Fibroblast of lung (primary cell): ENCODE data around the gene NAV3.
"Not testable (repeated sequence)": the region's sequence is repeated elsewhere in the genome, so short reads cannot be mapped to it uniquely, and the experiment has no call there.

Experiments used
- EZH2 ChIP-seq: IDR thresholded peaks from 2 replicates; pipeline ENCODE4 v1.5.1; 2012; ENCODE audit warnings: low read length, control low read depth, mild to moderate bottlenecking; ENCODE audit errors: missing control alignments
- TF ChIP-seq, protein P1 (sequence below), 2 donors: IDR thresholded peaks in 1 of 2; conservative IDR thresholded peaks in 1 of 2; 1 replicate in 1 of 2; 2 replicates in 1 of 2; pipeline ENCODE4 v1.5.1; 2011 to 2012; ENCODE audit warnings: low read length in 2 of 2, control low read depth in 1 of 2, inconsistent platforms in 1 of 2, low read depth in 1 of 2, mild to moderate bottlenecking in 1 of 2

DNA sequence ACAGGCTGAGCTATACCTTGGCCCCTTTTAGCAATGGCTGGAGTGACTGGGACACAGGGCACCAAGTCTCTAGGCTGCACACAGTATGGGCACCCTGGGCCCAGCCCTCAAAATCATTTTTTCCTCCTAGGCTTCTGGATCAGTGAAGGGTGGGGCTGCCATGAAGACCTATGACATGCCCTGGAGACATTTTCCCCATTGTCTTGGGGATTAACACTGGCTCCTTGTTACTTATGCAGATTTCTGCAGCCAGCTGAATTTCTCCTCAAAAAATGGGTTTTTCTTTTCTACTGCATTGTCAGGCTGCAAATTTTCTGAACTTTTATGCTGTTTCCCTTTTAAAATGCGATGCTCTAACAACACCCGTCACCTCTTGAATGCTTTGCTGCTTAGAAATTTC lies 272.1 kb downstream of the NAV3 start:
- TF ChIP-seq, protein P1, sequence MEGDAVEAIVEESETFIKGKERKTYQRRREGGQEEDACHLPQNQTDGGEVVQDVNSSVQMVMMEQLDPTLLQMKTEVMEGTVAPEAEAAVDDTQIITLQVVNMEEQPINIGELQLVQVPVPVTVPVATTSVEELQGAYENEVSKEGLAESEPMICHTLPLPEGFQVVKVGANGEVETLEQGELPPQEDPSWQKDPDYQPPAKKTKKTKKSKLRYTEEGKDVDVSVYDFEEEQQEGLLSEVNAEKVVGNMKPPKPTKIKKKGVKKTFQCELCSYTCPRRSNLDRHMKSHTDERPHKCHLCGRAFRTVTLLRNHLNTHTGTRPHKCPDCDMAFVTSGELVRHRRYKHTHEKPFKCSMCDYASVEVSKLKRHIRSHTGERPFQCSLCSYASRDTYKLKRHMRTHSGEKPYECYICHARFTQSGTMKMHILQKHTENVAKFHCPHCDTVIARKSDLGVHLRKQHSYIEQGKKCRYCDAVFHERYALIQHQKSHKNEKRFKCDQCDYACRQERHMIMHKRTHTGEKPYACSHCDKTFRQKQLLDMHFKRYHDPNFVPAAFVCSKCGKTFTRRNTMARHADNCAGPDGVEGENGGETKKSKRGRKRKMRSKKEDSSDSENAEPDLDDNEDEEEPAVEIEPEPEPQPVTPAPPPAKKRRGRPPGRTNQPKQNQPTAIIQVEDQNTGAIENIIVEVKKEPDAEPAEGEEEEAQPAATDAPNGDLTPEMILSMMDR (conservative IDR thresholded peaks at IDR 0.05 in 1 of 2, IDR thresholded peaks at IDR 0.05 in 1 of 2; ENCODE audit: low read depth in 1 of 2, low read length in 2 of 2) = not testable (repeated sequence)
- TF ChIP-seq EZH2 = not testable (repeated sequence)
